Activated CD4-positive, CD25-positive, alpha-beta regulatory T cell (primary cell): ENCODE measurements around the gene HNRNPH3.

ENCODE experiments used
- DNase-seq, 4 experiments: peaks; one replicate each; lab custom pipeline; 2025; lab: John Stamatoyannopoulos, UW

HNRNPH3 gene

DNA sequence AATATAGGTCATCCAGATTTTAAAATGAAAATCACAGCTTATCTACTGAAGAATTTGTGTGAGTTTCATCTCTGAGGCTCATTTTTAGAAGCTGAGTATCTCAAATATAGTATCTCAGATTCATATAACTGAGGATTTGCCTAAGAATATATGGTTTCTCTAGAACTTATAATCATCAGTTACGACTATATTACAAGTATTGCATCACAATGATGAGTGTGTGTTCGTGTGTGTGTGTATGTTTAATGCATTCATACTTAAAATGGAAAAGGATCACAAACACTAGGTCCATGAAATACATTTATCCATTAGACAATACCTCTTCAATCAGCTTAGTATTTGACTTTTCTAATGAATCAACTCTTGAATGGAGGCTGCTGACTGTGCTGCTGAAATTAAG, 53.9 kb downstream of the HNRNPH3 start:
- no peak for DNase-seq
